Testis (tissue), 2 donors: ENCODE results near the gene CPEB1.

Experiments used
- POLR2A ChIP-seq: fragments of 450-650 bp; IDR thresholded peaks from one replicate; pipeline ENCODE4 v1.6.1; 2017; ENCODE audit warnings: antibody characterized with exemption, mild to moderate bottlenecking, moderate library complexity
- TF ChIP-seq, protein P1 (sequence below), 3 experiments: fragments of 450-650 bp in 2 of 3; fragments of 200-600 bp in 1 of 3; sonication (generic) in 1 of 3; IDR thresholded peaks; one replicate each; pipeline ENCODE4 v1.5.1; 2016 to 2019; ENCODE audit warnings: antibody characterized with exemption in 3 of 3, mild to moderate bottlenecking in 2 of 3, moderate library complexity in 1 of 3

DNA sequence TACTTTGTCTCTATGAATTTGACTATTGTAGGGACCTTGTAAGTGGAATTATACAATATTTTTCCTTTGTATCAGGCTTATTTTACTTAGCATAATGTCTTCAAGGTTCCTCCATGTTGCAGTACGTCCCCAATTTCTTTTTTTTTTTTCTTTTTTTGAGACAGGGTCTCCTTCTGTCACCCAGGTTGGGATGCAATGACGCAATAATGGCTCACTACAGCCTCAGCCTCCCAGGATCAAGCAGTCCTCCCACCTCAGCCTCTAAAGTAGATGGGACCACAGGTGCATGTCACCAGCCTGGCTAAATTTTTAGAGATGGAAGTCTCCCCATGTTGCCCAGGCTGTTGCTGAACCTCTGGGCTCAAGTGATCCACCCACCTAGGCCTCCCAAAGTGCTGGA lies 66.5 kb downstream of the CPEB1 start:
- TF ChIP-seq, protein P1, sequence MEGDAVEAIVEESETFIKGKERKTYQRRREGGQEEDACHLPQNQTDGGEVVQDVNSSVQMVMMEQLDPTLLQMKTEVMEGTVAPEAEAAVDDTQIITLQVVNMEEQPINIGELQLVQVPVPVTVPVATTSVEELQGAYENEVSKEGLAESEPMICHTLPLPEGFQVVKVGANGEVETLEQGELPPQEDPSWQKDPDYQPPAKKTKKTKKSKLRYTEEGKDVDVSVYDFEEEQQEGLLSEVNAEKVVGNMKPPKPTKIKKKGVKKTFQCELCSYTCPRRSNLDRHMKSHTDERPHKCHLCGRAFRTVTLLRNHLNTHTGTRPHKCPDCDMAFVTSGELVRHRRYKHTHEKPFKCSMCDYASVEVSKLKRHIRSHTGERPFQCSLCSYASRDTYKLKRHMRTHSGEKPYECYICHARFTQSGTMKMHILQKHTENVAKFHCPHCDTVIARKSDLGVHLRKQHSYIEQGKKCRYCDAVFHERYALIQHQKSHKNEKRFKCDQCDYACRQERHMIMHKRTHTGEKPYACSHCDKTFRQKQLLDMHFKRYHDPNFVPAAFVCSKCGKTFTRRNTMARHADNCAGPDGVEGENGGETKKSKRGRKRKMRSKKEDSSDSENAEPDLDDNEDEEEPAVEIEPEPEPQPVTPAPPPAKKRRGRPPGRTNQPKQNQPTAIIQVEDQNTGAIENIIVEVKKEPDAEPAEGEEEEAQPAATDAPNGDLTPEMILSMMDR (IDR thresholded peaks at IDR 0.05), result no peak
- TF ChIP-seq POLR2A, result no peak
